DOHH2 (cell line): ENCODE measurements around the gene CALN1.

ENCODE experiments used
- H3F3A ChIP-seq: fragments of 200-600 bp; sonication (generic), shearing (Covaris generic); 2 replicates; pipeline ENCODE4 v1.6.0; 2016; ENCODE audit warnings: antibody characterized with exemption, mild to moderate bottlenecking; ENCODE audit not compliant: control insufficient read depth, insufficient read depth
- H3K27ac ChIP-seq: fragments of 200-600 bp; sonication (generic); 2 replicates; pipeline ENCODE4 v1.5.1; 2014; ENCODE audit warnings: low read depth, mild to moderate bottlenecking, low read length, moderate library complexity
- H3K27me3 ChIP-seq: fragments of 200-600 bp; sonication (generic); 2 replicates; pipeline ENCODE4 v1.6.1; 2014; ENCODE audit warnings: mild to moderate bottlenecking, low read length, mixed read lengths; ENCODE audit not compliant: control insufficient read depth
- H3K36me3 ChIP-seq: fragments of 200-600 bp; sonication (generic); 2 replicates; pipeline ENCODE4 v1.6.1; 2014; ENCODE audit warnings: mild to moderate bottlenecking, low read length, moderate library complexity, mixed read lengths; ENCODE audit not compliant: control insufficient read depth
- H3K4me1 ChIP-seq: fragments of 200-600 bp; sonication (generic); 2 replicates; pipeline ENCODE4 v1.6.1; 2014; ENCODE audit warnings: mild to moderate bottlenecking, low read length, mixed read lengths; ENCODE audit not compliant: control insufficient read depth
- H3K4me2 ChIP-seq: fragments of 200-600 bp; sonication (generic); 2 replicates; pipeline ENCODE4 v1.6.0; 2014; ENCODE audit warnings: mild to moderate bottlenecking, low read length, moderate library complexity
- H3K4me3 ChIP-seq: fragments of 200-600 bp; sonication (generic); 2 replicates; pipeline ENCODE4 v1.5.1; 2014; ENCODE audit warnings: mild to moderate bottlenecking, low read length, mixed read lengths
- H3K79me2 ChIP-seq: fragments of 200-600 bp; sonication (generic); 2 replicates; pipeline ENCODE4 v1.6.1; 2014; ENCODE audit warnings: mild to moderate bottlenecking, low read length, mixed read lengths; ENCODE audit not compliant: control insufficient read depth
- H3K9me2 ChIP-seq: fragments of 200-600 bp; sonication (generic); replicated peaks from 2 replicates; pipeline ENCODE4 v1.6.1; 2014; ENCODE audit warnings: mild to moderate bottlenecking, low read length, mixed read lengths; ENCODE audit not compliant: control insufficient read depth
- H3K9me3 ChIP-seq: fragments of 200-600 bp; sonication (generic); 2 replicates; pipeline ENCODE4 v1.6.1; 2014; ENCODE audit warnings: antibody characterized with exemption, low read length, mixed read lengths; ENCODE audit not compliant: control insufficient read depth, insufficient read depth
- H4K20me1 ChIP-seq: fragments of 200-600 bp; sonication (generic); 2 replicates; pipeline ENCODE4 v1.6.0; 2014; ENCODE audit warnings: low read depth, mild to moderate bottlenecking, antibody characterized with exemption, low read length, moderate library complexity; ENCODE audit not compliant: control insufficient read depth, insufficient read depth
- CTCF ChIP-seq: fragments of 200-600 bp; sonication (generic); IDR thresholded peaks from one replicate; pipeline ENCODE4 v1.5.1; 2014; ENCODE audit warnings: antibody characterized with exemption, mild to moderate bottlenecking, low read depth, low read length; ENCODE audit not compliant: poor library complexity, severe bottlenecking
- EZH2phosphoT487 ChIP-seq: fragments of 200-600 bp; sonication (generic); IDR thresholded peaks from 2 replicates; pipeline ENCODE4 v1.6.1; 2017; ENCODE audit warnings: borderline replicate concordance, mild to moderate bottlenecking, antibody characterized with exemption, low read length, moderate library complexity, mixed read lengths

The CALN1 gene

DNA sequence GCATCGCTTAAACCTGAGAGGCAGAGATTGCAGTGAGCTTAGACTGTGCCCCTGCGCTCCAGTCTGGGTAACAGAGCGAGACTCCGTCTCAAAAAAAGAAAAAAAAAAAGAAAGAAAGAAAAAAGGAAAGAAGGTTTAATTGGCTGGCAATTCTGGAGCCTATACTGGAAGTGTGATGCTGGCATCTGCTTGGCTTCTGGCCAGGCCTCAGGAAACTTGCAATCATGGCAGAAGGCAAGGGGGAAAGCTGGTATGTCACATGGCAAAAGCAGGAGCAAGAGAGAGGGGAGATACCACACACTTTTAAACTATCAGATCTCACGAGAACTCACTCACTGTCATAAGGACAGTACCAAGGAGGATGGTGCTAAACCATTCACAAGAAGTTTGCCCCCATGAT is 190.0 kb downstream of the CALN1 start:
- H3F3A ChIP-seq, result no peaks in the 10 kb centered on the region
- H3K79me2 ChIP-seq, result no peaks in the 10 kb centered on the region
- H3K4me3 ChIP-seq, result no peak overlapping the region
- H3K4me1 ChIP-seq, result no peaks in the 10 kb centered on the region
- peaks cover 5% of the 10 kb centered on the region; the same call in 1 of the 2 replicates for H3K9me3 ChIP-seq
- no peaks in the 10 kb centered on the region for H3K9me2 ChIP-seq
- H4K20me1 ChIP-seq, result no peaks in the 10 kb centered on the region
- no peaks in the 10 kb centered on the region for H3K27me3 ChIP-seq
- H3K4me2 ChIP-seq, result no peak overlapping the region
- TF ChIP-seq EZH2phosphoT487 (no peak), CTCF (no peak)
- no peaks in the 10 kb centered on the region for H3K36me3 ChIP-seq
- no peak overlapping the region for H3K27ac ChIP-seq

- Histone ChIP-seq H3K79me2 (no peaks in the 10 kb centered on the region), H3F3A (no peaks in the 10 kb centered on the region), H3K36me3 (no peaks in the 10 kb centered on the region), H3K9me3 (peaks cover 5% of the 10 kb centered on the region; the same call in 1 of the 2 replicates), H3K27me3 (no peaks in the 10 kb centered on the region), H4K20me1 (no peaks in the 10 kb centered on the region), H3K9me2 (no peaks in the 10 kb centered on the region), H3K4me1 (no peaks in the 10 kb centered on the region), H3K4me3 (no peak overlapping the region), H3K4me2 (no peak overlapping the region), H3K27ac (no peak overlapping the region)
- TF ChIP-seq CTCF, result no peak
- no peak for TF ChIP-seq EZH2phosphoT487
Observed at GRCh38 chr7:72219500-72219899, 192.6 kb downstream of the CALN1 start.

- H3K9me3 ChIP-seq, result no peaks in the 10 kb centered on the region
- no peak overlapping the region for H3K4me2 ChIP-seq
- no peak overlapping the region for H3K27ac ChIP-seq
- H3K27me3 ChIP-seq, result no peaks in the 10 kb centered on the region
- no peaks in the 10 kb centered on the region for H3K79me2 ChIP-seq
- no peak overlapping the region for H3K4me3 ChIP-seq
- no peaks in the 10 kb centered on the region for H3K36me3 ChIP-seq
- H4K20me1 ChIP-seq, result no peaks in the 10 kb centered on the region
- H3F3A ChIP-seq, result no peaks in the 10 kb centered on the region
- no peak for TF ChIP-seq CTCF
- TF ChIP-seq EZH2phosphoT487, result no peak
- H3K9me2 ChIP-seq, result no peaks in the 10 kb centered on the region
- no peaks in the 10 kb centered on the region for H3K4me1 ChIP-seq
Observed at GRCh38 chr7:72217151-72217550, 195.0 kb downstream of the CALN1 start.

GRCh38 chr7:72213769-72214168 is 198.4 kb downstream of the CALN1 start:
- Histone ChIP-seq H3F3A (no peaks in the 10 kb centered on the region), H3K4me2 (no peak overlapping the region), H3K79me2 (no peaks in the 10 kb centered on the region), H3K27ac (no peak overlapping the region), H3K4me3 (no peak overlapping the region), H3K4me1 (no peaks in the 10 kb centered on the region), H3K9me3 (no peaks in the 10 kb centered on the region), H3K36me3 (no peaks in the 10 kb centered on the region), H4K20me1 (no peaks in the 10 kb centered on the region), H3K9me2 (no peaks in the 10 kb centered on the region), H3K27me3 (no peaks in the 10 kb centered on the region)
- TF ChIP-seq CTCF (no peak), EZH2phosphoT487 (no peak)
